SIG-M5 (cell line): ENCODE results near the gene CCK.

Experiments used
- DNase-seq: peaks from one replicate; lab custom pipeline; 2025; lab: John Stamatoyannopoulos, UW

Gene CCK

DNA sequence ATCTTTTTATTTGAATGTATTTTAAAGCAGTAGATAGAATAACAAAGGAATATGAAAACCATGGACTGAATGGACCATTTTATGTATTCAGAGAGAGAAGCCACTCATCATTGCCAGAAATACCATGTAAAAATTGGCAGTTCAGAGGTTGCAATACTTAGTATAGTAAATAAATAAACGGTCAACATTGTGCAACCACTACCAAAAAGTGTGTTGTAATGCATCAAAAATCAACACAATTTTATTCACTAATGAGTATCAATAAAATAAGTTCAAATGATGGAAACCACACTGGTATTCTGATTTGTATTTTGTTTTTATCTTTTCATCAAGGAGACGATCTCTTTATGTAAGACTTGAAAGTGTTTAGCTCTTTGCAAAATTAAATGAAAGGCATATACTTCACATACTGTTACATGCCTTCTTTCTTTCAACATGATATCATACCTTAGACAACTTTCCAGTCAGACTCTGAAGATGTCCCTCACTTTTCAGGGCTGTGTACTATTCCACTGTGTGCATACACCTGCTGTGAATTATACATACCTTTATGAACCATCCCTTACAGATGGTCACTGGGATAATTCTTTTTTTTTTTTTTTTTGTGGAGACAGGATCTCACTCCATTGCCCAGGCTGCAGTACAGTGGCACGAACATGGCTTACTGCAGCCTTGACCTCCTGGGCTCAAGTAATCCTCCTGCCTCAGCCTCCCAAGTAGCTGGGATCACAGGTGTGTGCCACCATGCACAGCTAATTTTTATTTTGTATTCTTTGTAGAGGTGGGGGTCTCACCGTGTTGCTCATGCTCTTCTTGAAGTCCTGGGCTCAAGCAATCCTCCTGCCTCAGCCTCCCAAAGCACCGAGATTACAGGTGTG lies 40.3 kb downstream of the CCK start:
- DNase-seq = no peak

DNA sequence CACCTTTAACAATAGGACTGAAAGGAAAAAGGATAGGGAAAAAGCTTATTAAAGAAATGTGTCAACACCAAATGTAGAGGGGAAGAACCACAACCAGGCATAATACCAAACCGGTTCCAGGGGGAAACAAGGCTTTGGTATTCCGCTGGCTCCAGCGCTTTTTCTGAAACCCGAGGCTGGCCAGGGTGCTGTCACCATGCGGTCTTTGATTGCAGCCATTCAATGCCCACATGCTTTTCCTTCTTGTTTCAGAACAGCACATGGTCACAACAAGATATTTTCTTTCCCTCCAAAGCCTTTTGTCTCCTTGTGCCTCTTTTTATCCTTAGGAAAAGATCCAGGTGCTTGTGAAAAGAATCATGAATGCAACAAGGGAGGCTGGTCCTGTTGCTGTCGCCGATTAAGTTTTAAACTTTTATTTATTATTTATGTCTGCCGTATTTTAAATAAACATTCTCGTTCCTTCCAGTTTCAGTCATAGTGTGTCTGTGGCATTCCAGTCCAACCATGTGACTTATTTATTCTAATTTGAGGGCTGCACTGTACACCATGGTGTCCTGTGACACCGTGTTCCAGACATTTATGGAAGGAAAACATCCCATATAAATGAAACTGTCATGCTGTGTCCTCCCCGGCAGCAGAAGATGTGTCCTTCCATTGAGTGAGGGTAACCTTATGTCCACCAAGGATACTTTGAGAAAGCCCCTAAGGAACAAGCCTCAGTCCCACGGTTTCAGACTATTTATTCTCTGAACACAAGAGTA lies 41.1 kb downstream of the CCK start:
- no peak for DNase-seq

DNA sequence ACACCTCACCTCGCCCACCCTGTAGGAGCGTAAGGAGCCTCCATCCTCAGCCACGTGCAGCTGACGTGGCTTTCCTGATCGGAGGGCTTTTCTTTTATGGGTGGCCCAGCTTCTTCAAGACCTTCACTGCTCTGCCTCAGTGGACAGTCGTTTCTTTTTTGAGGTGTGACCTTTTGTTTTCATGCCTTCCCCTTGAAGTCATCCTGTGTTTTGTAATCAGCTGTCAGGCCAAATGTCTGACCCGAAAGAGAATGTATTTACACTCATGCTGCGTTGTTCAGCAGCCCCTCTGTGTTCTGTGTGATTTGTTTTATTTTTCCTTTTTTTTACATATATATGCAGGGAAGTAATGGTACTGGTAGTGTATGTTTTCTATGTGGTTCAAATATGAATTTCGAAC lies 41.8 kb downstream of the CCK start:
- no peak for DNase-seq

GRCh38 chr3:42222942-42223693 lies 42.9 kb downstream of the CCK start:
- no peak for DNase-seq

- DNase-seq = no peak
Observed at GRCh38 chr3:42220436-42221121, 45.4 kb downstream of the CCK start.

- DNase-seq = no peak
Observed at GRCh38 chr3:42216931-42217333, 49.1 kb downstream of the CCK start.

GRCh38 chr3:42216302-42216701 lies 49.7 kb downstream of the CCK start:
- no peak for DNase-seq

- no peak for DNase-seq
Observed at GRCh38 chr3:42214565-42215283, 51.3 kb downstream of the CCK start.

DNA sequence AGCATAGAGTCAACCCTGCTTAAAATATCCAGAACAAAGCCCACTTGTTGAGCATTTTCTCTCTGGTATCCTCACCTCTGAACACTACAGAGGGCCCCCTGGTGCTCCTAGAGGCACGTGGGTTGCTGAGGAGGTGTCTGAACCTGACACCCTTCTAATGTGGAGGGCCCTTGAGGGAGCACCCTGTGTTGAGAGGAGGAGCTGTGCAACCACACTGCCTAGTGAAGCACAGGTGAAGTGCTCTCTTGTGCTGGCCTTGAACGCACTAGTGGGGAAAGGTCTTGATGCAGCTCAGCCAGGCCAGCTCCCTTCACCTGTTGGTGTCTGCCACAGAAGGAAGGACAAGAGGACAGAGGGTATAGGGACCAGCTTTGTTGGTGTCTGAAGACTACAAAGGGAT lies 51.9 kb downstream of the CCK start:
- DNase-seq = no peak

DNA sequence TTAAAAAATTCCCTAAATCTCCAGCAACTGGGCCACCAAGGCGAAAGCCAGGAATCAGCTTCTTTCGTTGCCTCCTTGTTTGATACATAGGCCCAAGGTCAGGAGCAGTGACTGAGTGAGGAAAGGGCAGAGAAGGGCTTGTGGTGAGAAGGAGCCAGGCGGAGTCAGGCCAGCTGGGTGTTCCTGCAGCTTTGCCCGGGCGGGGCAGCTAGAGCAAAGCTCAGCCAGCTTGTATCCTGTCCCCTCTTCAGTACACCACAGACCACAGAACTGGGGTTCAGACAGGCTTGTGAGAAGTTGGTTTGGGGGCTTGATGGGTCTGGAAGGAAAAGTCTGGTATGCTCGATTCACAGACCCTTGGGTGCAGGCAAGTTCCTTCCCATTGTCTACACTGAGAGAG lies 52.6 kb downstream of the CCK start:
- no peak for DNase-seq

GRCh38 chr3:42210726-42211125 lies 55.3 kb downstream of the CCK start:
- DNase-seq = no peak

GRCh38 chr3:42209917-42210316 lies 56.1 kb downstream of the CCK start:
- no peak for DNase-seq
